ENCODE measurements around the gene CKMT2.

DNA sequence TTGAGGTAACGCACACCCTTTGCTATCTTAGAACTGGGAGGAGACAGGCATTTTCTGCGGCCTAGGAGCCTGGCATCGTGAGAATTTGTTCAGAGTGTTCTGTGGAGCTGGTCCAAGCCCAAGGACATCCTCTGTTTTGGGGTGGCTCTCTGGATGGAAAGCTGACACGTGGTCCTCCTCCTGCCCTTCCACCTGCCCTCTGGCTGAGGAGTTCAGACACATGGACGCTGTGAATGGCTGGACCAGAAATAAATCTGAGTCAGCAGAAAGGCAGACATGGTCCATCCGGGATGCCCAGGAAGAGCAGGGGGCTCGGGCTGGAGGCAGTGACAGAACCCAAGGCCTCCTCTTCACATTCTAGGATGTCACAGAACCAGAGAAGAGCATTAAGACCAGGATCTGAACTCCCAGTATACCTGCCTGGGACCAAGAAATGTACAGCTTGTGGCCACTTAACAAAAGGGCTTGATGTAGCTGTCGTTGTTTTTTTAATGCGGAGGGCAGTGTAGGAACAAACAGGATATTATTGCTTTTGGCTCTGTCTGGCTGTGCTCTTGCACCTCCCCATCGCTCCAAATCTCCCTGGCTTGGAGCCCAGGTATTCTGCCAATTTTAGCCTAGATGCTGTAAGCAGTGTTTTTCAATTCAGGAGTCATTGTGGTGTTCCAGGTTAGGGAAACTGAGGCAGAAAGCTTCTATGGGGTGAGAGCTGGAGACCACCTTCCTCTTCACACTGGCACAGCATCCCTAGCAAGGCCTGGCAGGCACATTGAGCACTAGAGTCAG, 2.4 kb downstream of the CKMT2 start:
- TF ChIP-seq POLR2A (IDR thresholded peaks at IDR 0.05; ENCODE audit: low read depth, low read length): no peak
- no peak for TF ChIP-seq CTCF (IDR thresholded peaks at IDR 0.05; ENCODE audit: extremely low read depth in 1 of 2, insufficient read depth in 1 of 2, low read depth in 1 of 2, low read length in 2 of 2)
- no peak for TF ChIP-seq POLR2AphosphoS5 (IDR thresholded peaks at IDR 0.05; ENCODE audit: insufficient read depth, low read depth, low read length)
- TF ChIP-seq GATA2 (IDR thresholded peaks at IDR 0.05; ENCODE audit: insufficient read depth, insufficient read length, low read depth, low read length): no peak
